GM18873 (cell line): ENCODE data around the gene DUS2.

ENCODE experiments used
- ATAC-seq: cut with Tn5 transposase; IDR thresholded peaks from one replicate; pipeline ENCODE4 v1.9.1; 2021; ENCODE audit warnings: mild to moderate bottlenecking, moderate library complexity, moderate number of reproducible peaks; ENCODE audit not compliant: unreplicated experiment, low FRiP score

The DUS2 gene

GRCh38 chr16:68074850-68075555 lies 51.9 kb downstream of the DUS2 start:
- peak; percentile 79 for ATAC-seq

GRCh38 chr16:68075980-68076379 lies 52.9 kb downstream of the DUS2 start:
- ATAC-seq: no peak

- ATAC-seq: no peak
Measured at GRCh38 chr16:68076560-68076959, 53.5 kb downstream of the DUS2 start.

GRCh38 chr16:68077866-68078700 lies 55.0 kb downstream of the DUS2 start:
- no peak for ATAC-seq

GRCh38 chr16:68078701-68079375 lies 55.8 kb downstream of the DUS2 start:
- ATAC-seq: no peak

GRCh38 chr16:68079376-68079625 lies 56.2 kb downstream of the DUS2 start:
- no peak for ATAC-seq

GRCh38 chr16:68079626-68080344 lies 56.7 kb downstream of the DUS2 start:
- ATAC-seq: no peak

- ATAC-seq: no peak
Measured at GRCh38 chr16:68081861-68082628, 59.0 kb downstream of the DUS2 start.

GRCh38 chr16:68082629-68083238 lies 59.6 kb downstream of the DUS2 start:
- ATAC-seq: no peak

- ATAC-seq: no peak
Measured at GRCh38 chr16:68083239-68083781, 60.2 kb downstream of the DUS2 start.

GRCh38 chr16:68083861-68084503 lies 60.9 kb downstream of the DUS2 start:
- ATAC-seq: no peak

GRCh38 chr16:68084504-68085258 lies 61.6 kb downstream of the DUS2 start:
- ATAC-seq: peak; percentile 56

- ATAC-seq: peak; percentile 25
Measured at GRCh38 chr16:68085259-68086071, 62.4 kb downstream of the DUS2 start, which contains the start of gene NFATC3. TSS of gene NFATC3 (plus strand) at chr16:68085370. CDS start at chr16:68085682, 312 bp downstream.

GRCh38 chr16:68086336-68086841 lies 63.3 kb downstream of the DUS2 start:
- no peak for ATAC-seq

GRCh38 chr16:68086860-68087268 lies 63.8 kb downstream of the DUS2 start:
- ATAC-seq: no peak

GRCh38 chr16:68087688-68088087 lies 64.6 kb downstream of the DUS2 start:
- ATAC-seq: no peak
